Colonic mucosa (tissue), 4 donors: Measurements from ENCODE around the gene SLC8A1. TPM values are rescaled to one million over a fixed set of nuclear protein-coding genes. Genes with fewer than 3 reads are reported as not detected.

Source experiments
- DNase-seq: peaks from one replicate; pipeline ENCODE4 v3.0.0-alpha.2; 2020
- H3K27ac ChIP-seq: fragments of 200-600 bp; one replicate; pipeline ENCODE4 v1.8.0; 2021
- H3K27me3 ChIP-seq: fragments of 200-600 bp; one replicate; pipeline ENCODE4 v1.8.0; 2021
- H3K36me3 ChIP-seq: fragments of 200-600 bp; one replicate; pipeline ENCODE4 v1.8.0; 2021
- H3K4me1 ChIP-seq: fragments of 200-600 bp; one replicate; pipeline ENCODE4 v1.8.0; 2021; ENCODE audit warnings: mild to moderate bottlenecking
- H3K4me3 ChIP-seq: fragments of 200-600 bp; one replicate; pipeline ENCODE4 v1.8.0; 2021
- H3K9ac ChIP-seq, 2 donors: one replicate each; pipeline ENCODE4 v1.7.0; 2013; ENCODE audit warnings: control low read depth in 2 of 2, low read depth in 2 of 2, low read length in 2 of 2
- H3K9me3 ChIP-seq: fragments of 200-600 bp; one replicate; pipeline ENCODE4 v1.8.0; 2021
- intact Hi-C: fragments of 100-400 bp; cut with DNase I; formaldehyde crosslinking; loops from one replicate; pipeline ENCODE4 v1.14.1; 2022
- total RNA-seq, 2 donors: library from RNA; stranded (reverse); fragmentation: NEBNext Ultra II Directional in 1 of 2; extraction: Animal tissue kit (Norgen Biotek cat#: 25700) in 1 of 2; gene quantifications; one replicate each; pipeline ENCODE4 v1.2.1, GENCODE V29; 2021
- TF ChIP-seq, protein P1 (sequence below): fragments of 200-600 bp; IDR thresholded peaks from one replicate; pipeline ENCODE4 v1.8.0; 2022; ENCODE audit warnings: antibody characterized with exemption, mild to moderate bottlenecking
- donor health status: healthy.
- donor health status: DM: no; HTN: no; CAD: no.
- donor health status: DM: no; HTN: no; CAD: no.

SLC8A1 gene
- total RNA-seq, 2 donors from 2014 or later: 4.1 to 25.5 TPM

DNA sequence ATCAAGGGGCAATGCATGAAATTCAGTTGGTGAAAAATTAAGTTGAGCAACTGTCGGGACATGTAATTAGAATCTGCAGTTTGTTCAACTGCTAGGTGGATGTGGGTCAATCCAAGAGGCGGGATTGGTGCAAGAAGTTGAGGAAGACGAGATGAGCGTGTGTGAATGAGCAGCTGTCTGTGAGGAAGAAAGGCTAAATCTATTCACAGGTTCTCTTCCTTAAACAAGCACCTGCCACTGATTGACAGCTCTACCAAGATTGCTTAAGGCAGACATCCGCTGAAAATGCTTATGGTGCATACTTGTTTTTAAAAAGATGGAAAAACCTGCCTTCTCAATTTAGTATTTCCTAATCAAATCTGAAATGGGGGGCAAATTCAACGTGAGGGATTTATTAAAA is 349.4 kb downstream of the SLC8A1 start:
- H3K27ac ChIP-seq: no peak overlapping the region

DNA sequence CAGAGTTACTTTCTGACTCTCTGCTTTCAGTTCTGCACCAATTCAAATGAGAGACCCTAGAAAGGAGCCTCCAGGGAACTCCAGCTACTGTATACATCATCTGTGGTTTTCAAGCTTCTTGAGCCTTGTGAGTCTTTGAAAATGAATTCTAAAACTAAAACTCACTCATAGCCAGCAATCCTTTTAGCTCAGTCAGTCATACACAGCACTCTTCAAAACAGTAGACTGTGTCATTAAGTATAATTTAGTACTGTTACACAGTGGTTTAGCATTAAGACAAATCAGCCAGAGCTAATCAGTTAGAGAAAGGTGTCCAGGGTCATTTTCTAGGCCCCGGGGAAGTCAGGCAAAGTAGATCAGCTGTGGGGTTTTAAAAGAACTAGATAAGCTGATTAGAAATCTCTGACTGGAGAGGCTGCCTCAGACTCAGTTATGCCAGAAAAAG is 350.7 kb downstream of the SLC8A1 start:
- TF ChIP-seq, protein P1, sequence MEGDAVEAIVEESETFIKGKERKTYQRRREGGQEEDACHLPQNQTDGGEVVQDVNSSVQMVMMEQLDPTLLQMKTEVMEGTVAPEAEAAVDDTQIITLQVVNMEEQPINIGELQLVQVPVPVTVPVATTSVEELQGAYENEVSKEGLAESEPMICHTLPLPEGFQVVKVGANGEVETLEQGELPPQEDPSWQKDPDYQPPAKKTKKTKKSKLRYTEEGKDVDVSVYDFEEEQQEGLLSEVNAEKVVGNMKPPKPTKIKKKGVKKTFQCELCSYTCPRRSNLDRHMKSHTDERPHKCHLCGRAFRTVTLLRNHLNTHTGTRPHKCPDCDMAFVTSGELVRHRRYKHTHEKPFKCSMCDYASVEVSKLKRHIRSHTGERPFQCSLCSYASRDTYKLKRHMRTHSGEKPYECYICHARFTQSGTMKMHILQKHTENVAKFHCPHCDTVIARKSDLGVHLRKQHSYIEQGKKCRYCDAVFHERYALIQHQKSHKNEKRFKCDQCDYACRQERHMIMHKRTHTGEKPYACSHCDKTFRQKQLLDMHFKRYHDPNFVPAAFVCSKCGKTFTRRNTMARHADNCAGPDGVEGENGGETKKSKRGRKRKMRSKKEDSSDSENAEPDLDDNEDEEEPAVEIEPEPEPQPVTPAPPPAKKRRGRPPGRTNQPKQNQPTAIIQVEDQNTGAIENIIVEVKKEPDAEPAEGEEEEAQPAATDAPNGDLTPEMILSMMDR: no peak
- DNase-seq: no peak
- H3K4me1 ChIP-seq: no peaks in the 10 kb centered on the region
- H3K4me3 ChIP-seq: no peak overlapping the region
- intact Hi-C loops: no loop called here
- H3K36me3 ChIP-seq: no peaks in the 10 kb centered on the region
- no peaks in the 10 kb centered on the region for H3K9me3 ChIP-seq
- H3K9ac ChIP-seq: no peak overlapping the region
- no peaks in the 10 kb centered on the region for H3K27me3 ChIP-seq
- H3K27ac ChIP-seq: no peak overlapping the region

More for the DNA sequence above, 349.4 kb downstream of the SLC8A1 start:
- H3K4me1 ChIP-seq: no peaks in the 10 kb centered on the region
- H3K9me3 ChIP-seq: no peaks in the 10 kb centered on the region
- no peaks in the 10 kb centered on the region for H3K27me3 ChIP-seq
- TF ChIP-seq, protein P1: no peak
- intact Hi-C loops: no loop called here
- H3K9ac ChIP-seq: no peak overlapping the region
- no peak overlapping the region for H3K4me3 ChIP-seq
- no peaks in the 10 kb centered on the region for H3K36me3 ChIP-seq
- no peak for DNase-seq

DNA sequence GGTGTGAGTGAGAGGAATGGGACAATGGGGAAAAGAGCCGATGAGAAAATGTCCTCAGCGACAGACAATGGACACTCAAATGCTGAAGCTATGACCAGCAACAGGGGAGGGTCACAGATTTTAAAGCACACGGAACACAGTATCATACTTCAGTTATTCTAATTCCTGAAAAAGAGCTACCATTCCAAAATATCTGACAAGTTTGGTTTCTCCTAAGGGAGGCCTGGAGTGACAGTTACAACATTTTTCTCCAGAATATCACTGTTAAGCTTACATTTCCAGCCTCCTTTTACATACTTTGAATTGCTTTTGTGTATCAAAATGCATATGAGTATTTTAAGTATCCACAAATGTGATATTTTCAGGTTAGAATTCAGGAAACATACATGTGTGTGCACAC is 351.2 kb downstream of the SLC8A1 start:
- Histone ChIP-seq H3K9me3 (no peaks in the 10 kb centered on the region), H3K27ac (no peak overlapping the region), H3K4me3 (no peak overlapping the region), H3K27me3 (no peaks in the 10 kb centered on the region), H3K36me3 (no peaks in the 10 kb centered on the region), H3K4me1 (no peaks in the 10 kb centered on the region), H3K9ac (no peak overlapping the region)
- DNase-seq: no peak
- intact Hi-C loops: no loop called here
- TF ChIP-seq, protein P1: no peak

DNA sequence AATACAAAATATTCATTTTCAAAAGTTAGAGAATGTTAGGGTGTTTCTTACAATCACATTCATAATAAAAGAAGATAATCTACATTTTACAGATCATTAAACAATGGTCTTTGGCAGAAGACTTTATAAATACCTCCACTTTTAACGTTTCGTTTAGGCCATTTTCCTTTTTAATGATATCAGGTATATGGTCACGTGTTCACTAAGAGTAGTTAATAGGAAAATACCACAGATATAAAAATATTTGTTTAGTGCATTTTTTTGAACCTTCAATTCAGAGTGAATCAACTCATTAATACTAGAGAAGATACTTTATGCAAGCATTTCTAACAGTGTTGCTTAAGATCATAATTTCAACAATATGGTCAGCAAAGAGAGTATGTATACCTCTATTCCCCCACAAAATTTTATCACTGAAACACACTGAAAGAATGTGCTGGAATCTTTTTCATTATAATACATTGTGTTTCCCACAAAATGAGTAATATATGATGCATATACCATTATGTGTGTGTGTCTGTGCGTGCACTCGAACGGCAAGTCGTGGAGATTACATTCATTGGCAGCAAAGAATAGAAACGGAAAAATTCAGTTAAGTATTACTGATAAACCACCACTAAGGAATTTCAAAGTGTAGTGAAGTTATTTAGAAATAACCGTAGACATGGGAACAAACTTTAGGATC is 353.0 kb downstream of the SLC8A1 start:
- Histone ChIP-seq H3K27me3 (no peaks in the 10 kb centered on the region), H3K9me3 (no peaks in the 10 kb centered on the region), H3K27ac (no peak overlapping the region), H3K36me3 (no peaks in the 10 kb centered on the region), H3K4me1 (no peaks in the 10 kb centered on the region), H3K9ac (no peak overlapping the region), H3K4me3 (no peak overlapping the region)
- TF ChIP-seq, protein P1: no peak
- intact Hi-C loops: no loop called here
- no peak for DNase-seq

DNA sequence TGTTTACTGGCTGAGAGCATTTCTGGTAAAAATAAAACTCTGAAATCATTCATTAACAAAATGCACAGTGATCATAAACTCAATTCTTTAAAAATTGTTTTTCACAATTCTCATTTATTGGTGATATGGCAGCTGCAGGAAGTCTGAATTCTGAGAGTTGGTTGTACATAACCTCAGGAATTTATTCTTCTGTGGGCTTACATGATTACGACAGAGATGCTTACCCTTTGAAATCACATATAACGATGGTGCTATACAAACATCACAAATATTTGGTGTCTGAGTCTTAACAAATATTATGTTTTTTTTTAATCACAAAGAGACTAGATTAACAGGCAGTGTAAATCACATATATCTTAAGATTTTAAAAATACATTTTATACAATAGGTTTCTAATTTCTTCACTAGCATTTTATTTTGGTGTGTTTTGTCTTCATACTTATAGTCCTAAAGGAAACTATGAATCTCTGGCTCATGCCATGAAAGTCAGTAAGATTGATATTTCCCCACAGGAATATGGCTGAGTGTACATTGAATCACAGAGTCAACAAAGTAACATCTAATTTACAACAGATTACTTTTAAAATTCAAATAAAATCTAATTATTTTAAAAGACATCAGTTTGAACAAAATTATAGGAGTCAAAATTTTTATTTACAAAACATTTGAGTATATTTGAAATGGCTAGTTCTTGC is 354.1 kb downstream of the SLC8A1 start:
- Histone ChIP-seq H3K27me3 (no peaks in the 10 kb centered on the region), H3K27ac (no peak overlapping the region), H3K9me3 (no peaks in the 10 kb centered on the region), H3K4me3 (no peak overlapping the region), H3K9ac (no peak overlapping the region), H3K36me3 (no peaks in the 10 kb centered on the region), H3K4me1 (no peaks in the 10 kb centered on the region)
- TF ChIP-seq, protein P1: no peak
- intact Hi-C loops: no loop called here
- DNase-seq: no peak
